NCI-H1048 (cell line): ENCODE results near the gene FAM216A.
"Not testable (repeated sequence)": the region's sequence is repeated elsewhere in the genome, so short reads cannot be mapped to it uniquely, and the experiment has no call there.

Experiments used
- DNase-seq: peaks from one replicate; lab custom pipeline; 2025; lab: John Stamatoyannopoulos, UW

The FAM216A gene

DNA sequence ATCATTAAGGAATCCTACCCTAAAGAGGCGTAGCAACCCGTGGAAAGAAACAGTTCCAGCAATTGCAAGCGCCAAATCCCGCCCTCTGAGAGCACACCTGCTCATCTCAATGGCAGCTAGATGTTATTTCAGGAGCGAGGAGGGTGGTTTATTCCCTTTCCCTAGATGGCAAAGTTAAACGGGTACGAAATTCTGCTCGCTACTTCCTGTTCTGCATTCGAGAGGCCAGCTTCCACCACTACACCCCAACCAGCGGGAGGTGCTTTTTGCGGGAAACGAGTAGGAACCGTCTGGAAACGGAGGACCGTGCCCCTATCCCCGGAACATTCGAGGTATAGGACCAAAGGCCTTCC is 32.7 kb downstream of the FAM216A start:
- no peak for DNase-seq

GRCh38 chr12:110501752-110502738 is 33.4 kb downstream of the FAM216A start, which contains the start of the genes RAD9B and VPS29:
RAD9B (plus strand) TSS chr12:110502331; CDS start chr12:110502338, 7 bp downstream.
VPS29 (minus strand) TSS chr12:110502111; CDS start chr12:110502051, 60 bp downstream.
- peak; percentile 95 for DNase-seq

DNA sequence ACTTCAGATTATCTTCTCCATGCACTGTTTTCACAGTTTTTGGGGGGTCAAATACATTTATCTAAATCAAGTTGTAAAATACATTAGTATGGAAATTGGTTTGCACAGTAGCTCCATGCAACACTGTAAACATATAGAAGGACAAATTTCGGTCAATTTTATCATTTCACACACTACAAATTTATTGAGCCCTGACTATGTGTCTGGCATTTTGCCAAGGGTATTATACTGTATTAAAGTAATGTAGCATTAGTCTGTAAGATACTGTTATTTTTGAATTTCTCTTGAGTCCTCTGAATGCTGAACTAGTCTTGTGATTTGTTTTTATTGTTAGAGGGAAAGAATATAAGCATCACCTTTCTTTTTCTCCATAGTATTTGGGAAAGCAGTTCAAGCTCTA is 34.8 kb downstream of the FAM216A start:
- DNase-seq, result no peak

DNA sequence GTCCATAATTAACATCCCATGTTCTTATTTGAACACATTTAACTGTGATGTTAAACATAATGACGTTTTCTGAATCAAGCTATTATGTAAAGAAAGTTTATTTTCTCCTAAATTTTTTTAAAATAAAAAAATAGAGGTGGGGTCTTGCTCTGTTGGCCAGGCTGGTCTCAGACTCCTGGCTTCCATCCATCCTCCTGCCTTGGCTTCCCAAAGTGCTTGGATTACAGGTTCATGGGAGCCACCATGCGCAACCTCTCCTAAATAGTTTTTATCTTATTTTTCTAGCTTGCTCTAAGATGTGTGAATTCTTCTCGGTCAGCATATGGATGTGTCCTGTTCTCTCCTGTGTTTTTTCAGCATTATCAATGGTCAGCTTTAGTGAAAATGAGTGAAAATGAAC is 36.7 kb downstream of the FAM216A start:
- no peak for DNase-seq

GRCh38 chr12:110508071-110508586 is 39.5 kb downstream of the FAM216A start:
- DNase-seq, result no peak

DNA sequence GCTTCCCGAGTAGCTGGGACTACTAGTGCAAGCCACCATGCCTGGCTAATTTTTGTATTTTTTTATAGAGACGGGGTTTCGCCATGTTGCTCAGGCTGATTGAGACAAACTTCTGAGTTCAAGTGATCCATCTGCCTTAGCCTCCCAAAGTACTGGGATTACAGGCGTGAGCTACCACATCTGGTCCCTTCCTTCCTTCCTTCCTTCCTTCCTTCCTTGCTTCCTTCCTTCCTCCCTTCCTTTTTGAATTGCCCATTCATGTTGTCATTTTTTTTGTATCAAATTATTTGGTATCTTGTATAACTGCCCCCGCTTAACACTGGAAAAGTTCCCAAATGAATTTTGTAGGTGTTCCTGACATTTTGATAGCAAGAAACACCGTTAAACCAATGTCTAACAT is 45.2 kb downstream of the FAM216A start:
- no peak for DNase-seq

GRCh38 chr12:110514363-110514762 is 45.7 kb downstream of the FAM216A start:
- no peak for DNase-seq

DNA sequence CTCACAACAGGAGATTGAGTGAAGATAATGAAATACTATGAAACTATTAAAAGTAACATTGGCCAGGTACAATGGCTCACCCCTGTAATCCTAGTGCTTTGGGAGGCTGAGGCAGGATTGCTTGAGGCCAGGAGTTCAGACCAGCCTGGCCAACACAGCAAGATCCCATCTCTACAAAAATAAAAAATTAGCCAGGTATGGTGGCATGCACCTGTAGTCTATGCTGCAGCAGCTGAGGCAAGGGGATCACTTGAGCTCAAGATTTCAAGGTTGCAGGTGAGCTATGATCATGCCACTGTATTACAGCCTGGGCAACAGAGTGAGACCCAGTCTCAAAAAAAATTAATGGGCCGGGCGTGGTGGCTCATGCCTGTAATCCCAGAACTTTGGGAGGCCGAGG is 48.4 kb downstream of the FAM216A start:
- DNase-seq, result no peak

DNA sequence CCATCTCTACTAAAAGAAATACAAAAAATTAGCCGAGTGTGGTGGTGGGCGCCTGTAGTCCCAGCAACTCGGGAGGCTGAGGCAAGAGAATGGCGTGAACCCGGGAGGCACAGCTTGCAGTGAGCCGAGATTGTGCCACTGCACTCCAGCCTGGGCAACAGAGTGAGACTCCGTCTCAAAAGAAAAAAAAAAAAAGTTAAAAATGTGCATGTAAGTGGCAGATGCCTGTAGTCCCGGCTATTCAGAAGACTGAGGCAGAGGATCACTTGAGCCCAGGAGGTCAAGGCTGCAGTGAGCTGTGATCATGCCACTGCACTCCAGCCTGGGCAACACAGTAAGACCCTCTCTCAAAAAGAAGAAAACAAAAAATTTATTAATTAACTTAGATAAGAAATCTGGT is 49.4 kb downstream of the FAM216A start:
- not testable (repeated sequence) for DNase-seq

DNA sequence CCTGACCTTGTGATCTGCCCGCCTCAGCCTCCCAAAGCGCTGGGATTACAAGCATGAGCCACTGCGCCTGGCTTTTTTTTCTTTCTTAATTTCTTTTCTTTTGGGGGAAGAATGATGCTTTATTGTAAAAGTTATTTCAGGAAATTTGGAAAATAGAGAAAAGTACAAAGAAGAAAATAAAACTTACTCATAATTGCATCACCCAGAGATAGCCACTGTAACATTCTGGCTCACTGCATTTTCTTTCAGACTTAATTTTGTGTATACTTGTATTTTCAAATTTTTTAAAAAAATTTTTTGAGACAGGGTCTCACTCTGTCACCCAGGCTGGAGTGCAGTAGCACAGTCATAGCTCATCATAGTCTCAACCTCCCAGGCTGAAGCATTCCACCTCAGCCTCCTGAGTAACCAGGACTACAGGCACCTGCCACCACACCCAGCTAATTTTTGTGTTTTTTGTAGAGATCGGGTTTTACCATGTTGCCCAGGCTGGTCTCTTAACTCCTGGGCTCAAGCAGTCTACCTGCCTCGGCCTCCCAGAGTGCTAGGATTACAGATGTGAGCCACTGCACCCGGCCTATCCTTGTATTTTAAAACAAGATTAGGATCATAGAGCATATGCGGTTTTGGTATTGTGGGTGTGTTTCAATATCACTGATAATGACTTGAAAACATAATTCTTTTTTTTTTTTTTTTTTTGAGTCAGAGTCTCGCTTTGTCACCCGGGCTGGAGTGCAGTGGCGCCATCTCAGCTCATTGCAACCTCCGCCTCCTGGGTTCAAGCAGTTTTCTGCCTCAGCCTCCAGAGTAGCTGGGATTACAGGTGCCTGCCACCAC is 52.4 kb downstream of the FAM216A start:
- DNase-seq, result not testable (repeated sequence)

- no peak for DNase-seq
Measured at GRCh38 chr12:110528277-110528839, 59.7 kb downstream of the FAM216A start.

- DNase-seq, result no peak
Measured at GRCh38 chr12:110530511-110530910, 61.9 kb downstream of the FAM216A start.

DNA sequence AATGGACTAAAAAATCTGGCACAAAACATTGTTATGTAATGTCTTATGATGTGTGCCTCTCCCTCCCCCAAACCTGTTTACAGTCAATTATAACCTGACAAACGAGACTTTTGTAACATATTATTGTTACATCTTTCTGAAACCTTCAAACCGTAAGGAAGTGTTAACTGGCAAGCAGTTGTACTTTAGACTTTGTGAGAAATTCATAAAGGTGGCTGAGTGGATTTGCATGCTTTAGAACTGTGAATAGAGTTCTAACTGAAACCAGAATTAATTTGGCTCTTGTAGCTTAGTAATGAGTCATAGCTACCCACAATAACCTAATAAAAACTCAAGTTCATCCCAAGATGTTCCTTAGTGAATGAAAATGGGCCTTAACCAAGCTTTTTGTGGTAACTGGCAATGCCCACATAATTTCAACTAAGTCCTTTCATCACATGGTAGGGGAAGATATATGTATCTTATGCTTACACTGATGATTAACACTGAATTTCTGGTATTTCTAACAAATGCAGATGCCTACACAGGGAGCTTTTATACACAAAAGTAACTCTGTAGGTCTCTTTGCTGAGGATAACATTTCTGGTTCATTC is 63.2 kb downstream of the FAM216A start:
- no peak for DNase-seq

- DNase-seq, result no peak
Measured at GRCh38 chr12:110532644-110533043, 64.0 kb downstream of the FAM216A start.

DNA sequence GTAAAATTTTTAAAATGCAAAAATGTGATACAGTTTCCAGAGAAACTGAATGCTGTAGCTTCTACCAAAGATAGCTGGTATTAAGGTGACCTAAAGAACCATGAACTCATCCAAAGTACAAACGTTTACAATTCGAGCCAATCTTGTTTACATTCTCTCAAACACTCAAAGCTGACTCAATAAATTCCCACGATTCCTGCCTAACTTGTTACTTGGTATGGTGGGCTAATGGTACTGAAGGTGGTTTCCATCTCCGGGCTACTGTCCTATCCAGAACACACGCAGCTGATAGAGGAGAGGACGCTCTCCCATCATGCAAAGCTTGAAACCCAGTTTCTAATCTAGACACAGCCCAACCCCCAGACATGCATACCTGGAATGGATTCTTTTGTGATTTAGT is 65.0 kb downstream of the FAM216A start:
- DNase-seq, result no peak

DNA sequence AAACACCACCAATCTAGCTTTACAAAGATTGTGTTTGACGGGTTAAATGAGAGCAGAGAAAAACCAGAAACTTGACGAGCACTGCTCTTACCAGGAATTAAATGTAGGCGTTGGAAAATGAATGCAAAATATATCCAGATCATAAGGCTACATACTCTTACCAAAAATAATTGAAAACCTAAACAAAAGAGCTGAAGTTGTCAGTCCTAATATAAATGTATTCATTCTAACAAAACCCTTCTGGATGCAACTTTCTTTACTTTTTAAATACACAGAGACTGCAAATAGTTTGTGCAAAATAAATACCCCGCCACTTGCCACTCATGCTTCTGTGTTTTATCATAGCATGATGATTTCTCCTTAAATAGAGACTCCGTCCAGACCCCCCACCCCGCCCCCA is 66.2 kb downstream of the FAM216A start:
- no peak for DNase-seq

DNA sequence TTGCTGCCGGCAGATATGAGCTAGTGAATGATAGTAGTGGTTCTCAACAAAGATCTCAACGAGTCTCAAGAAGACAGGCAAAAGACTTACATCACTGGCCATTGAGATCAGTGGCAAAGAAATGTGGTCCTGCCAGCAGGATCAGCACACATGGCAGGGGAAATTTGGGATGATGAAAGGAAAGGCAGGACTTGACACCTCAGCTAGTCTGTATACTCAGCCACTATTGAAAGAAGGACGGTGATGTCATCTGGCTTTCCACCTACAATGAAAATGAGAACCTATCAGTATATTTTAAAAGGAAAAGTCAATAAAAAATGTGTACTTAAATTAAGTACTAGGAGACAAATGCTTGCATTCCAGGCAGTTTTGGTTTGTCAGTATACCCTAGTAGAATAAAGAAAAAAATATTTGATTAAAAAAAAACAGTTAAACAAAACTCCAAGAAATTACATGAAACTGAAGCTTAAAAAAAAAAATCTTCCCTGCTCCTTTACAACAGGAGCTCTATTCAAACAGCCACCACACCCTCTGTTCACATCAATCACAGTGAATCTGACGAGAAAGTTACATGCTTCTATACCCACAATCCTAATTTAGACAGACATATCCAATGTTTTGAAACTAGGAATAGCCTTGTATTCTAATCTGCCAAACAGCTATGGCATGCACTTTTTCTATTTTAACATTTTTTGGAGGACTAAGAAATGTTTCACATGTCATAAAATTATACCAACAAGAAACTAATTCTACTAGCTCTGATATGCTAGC is 68.4 kb downstream of the FAM216A start:
- DNase-seq, result no peak

GRCh38 chr12:110537605-110538409 is 69.2 kb downstream of the FAM216A start:
- DNase-seq, result no peak

DNA sequence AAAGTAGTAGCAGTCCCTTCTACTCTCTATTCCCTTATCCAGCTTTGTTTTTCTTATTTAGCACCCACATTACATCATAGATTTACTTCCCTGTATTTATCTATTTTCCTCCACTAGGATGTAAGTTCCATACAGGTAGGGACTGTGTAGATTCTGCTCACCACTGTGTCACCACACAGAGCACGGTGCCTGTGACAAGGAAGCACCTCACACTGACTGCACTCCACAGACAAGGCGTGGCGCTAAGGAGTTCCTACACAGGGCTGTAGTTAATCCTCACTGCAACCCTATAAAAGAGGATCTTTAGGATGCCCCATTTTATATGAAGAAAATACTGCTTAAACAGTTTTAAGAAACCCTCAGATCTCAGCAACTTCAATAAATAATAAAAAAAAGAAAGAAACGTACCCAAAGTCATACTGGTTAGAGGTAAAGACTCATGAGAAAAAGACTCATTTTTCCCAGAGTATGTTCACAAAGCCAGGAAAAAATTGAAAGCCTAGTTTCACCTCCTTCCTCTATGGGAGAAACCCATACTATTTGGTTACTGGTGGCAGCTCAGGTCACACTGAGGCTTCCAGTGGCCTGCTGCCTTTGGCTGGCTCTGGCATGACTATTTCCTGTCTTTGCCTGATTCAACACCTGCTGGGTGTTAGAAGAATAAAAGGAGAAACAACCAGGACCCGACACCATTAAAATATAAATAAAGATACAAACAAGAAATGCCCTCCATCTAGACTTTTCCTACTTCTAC is 70.4 kb downstream of the FAM216A start:
- DNase-seq, result no peak
